ENCODE measurements around the gene SPSB4.

GRCh38 chr3:141095546-141095937 is 44.4 kb downstream of the SPSB4 start:
- TF ChIP-seq CTCF (IDR thresholded peaks at IDR 0.05; ENCODE audit: insufficient read depth, low read depth, low read length) (no peak), EZH2 (IDR thresholded peaks at IDR 0.05; ENCODE audit: insufficient read depth, low read length) (no peak)
